ENCODE results near the gene CEP135.

DNA sequence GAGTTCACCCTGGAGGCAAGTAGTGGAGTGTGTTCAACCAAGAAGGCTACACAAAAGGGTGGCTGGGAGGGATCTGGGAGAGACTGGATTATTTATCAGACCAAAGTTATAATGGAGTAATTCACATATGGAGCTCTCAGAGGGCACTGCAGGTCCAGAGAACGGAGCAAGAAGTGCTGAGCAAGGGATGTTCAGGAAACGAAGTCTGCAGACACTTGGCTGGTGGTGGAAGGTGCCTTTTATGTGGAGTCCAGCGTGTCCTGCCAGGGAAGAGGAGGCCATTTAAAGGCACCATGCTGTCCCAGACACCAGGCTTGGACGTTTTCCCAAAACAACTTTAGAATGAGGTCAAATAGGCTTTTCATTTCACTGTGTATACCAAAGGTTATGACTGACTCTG, 130.1 kb downstream of the CEP135 start:
- TF ChIP-seq, protein P1, sequence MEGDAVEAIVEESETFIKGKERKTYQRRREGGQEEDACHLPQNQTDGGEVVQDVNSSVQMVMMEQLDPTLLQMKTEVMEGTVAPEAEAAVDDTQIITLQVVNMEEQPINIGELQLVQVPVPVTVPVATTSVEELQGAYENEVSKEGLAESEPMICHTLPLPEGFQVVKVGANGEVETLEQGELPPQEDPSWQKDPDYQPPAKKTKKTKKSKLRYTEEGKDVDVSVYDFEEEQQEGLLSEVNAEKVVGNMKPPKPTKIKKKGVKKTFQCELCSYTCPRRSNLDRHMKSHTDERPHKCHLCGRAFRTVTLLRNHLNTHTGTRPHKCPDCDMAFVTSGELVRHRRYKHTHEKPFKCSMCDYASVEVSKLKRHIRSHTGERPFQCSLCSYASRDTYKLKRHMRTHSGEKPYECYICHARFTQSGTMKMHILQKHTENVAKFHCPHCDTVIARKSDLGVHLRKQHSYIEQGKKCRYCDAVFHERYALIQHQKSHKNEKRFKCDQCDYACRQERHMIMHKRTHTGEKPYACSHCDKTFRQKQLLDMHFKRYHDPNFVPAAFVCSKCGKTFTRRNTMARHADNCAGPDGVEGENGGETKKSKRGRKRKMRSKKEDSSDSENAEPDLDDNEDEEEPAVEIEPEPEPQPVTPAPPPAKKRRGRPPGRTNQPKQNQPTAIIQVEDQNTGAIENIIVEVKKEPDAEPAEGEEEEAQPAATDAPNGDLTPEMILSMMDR (IDR thresholded peaks at IDR 0.05; ENCODE audit: poor library complexity, severe bottlenecking), result no peak
- TF ChIP-seq, protein P2, sequence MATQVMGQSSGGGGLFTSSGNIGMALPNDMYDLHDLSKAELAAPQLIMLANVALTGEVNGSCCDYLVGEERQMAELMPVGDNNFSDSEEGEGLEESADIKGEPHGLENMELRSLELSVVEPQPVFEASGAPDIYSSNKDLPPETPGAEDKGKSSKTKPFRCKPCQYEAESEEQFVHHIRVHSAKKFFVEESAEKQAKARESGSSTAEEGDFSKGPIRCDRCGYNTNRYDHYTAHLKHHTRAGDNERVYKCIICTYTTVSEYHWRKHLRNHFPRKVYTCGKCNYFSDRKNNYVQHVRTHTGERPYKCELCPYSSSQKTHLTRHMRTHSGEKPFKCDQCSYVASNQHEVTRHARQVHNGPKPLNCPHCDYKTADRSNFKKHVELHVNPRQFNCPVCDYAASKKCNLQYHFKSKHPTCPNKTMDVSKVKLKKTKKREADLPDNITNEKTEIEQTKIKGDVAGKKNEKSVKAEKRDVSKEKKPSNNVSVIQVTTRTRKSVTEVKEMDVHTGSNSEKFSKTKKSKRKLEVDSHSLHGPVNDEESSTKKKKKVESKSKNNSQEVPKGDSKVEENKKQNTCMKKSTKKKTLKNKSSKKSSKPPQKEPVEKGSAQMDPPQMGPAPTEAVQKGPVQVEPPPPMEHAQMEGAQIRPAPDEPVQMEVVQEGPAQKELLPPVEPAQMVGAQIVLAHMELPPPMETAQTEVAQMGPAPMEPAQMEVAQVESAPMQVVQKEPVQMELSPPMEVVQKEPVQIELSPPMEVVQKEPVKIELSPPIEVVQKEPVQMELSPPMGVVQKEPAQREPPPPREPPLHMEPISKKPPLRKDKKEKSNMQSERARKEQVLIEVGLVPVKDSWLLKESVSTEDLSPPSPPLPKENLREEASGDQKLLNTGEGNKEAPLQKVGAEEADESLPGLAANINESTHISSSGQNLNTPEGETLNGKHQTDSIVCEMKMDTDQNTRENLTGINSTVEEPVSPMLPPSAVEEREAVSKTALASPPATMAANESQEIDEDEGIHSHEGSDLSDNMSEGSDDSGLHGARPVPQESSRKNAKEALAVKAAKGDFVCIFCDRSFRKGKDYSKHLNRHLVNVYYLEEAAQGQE (IDR thresholded peaks at IDR 0.05; ENCODE audit: borderline replicate concordance), result no peak
- no peak for TF ChIP-seq POLR2AphosphoS5 (IDR thresholded peaks at IDR 0.05)
